HTR-8/SVneo (cell line): ENCODE data around the gene GGACT.

Source experiments
- DNase-seq: peaks from one replicate; pipeline ENCODE4 v3.0.0; 2011; ENCODE audit warnings: low spot score, mixed read lengths; ENCODE audit not compliant: insufficient read length
- FAIRE-seq: peaks from 2 replicates; lab custom pipeline; 2011; peaks lifted over from hg19 to GRCh38; lab: Jason Lieb, UNC

GGACT gene

GRCh38 chr13:100518394-100519062 lies 70.1 kb downstream of the GGACT start:
- FAIRE-seq (no peak), DNase-seq (no peak)

GRCh38 chr13:100517728-100518127 lies 70.9 kb downstream of the GGACT start:
- DNase-seq = no peak
- no peak for FAIRE-seq

GRCh38 chr13:100517135-100517534 lies 71.5 kb downstream of the GGACT start:
- no peak for DNase-seq
- no peak for FAIRE-seq

GRCh38 chr13:100515410-100515800 lies 73.2 kb downstream of the GGACT start:
- no peak for FAIRE-seq
- DNase-seq = no peak

DNA sequence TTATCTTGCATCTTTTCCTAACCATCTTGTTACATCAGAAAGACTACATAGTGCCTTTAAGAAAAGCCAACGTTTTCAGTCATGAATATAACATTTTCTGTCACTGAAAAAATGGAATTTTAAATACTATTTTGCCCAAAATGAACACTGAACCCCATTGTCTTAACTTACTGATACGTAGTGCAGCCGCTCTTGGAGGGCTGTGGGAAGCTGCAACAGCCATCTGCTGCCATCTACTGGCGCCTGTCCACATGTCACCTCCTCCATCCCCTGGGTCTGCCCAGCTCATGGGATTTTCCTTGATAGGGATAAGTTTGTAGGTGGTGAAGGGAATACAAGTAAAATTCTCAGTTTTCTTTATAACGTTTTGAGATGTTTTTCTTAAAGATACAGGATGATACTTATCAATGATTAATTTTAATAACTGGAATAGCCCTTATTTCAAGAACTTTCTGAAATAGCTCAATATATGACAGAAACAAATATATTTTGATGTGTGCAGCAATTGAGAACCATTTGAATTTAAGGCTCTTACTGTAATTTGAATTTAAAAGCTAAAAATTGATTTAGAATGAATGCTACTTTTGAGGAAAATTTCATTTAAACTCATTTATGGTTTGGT lies 73.7 kb downstream of the GGACT start:
- FAIRE-seq (no peak), DNase-seq (peak; percentile 73)

GRCh38 chr13:100513987-100514670 lies 74.5 kb downstream of the GGACT start:
- FAIRE-seq (no peak), DNase-seq (no peak)

DNA sequence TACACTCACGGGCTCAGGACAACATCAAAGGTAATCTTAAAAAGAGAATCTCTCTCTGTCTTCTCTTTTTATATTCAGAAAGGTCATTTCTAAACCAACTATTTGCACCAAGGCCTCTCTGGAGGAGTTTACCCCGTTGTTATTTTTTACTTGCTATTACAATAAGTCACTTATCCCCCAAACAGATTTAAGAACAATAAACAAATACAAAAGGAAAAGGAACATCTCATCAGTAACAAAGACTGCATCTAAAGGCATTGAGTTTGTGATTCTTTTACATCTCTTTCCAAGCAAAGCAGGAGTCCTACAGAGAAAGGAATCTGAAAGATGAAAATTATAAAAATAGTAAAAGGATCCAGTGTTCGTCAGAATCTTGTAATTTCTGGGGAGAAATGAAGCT lies 75.4 kb downstream of the GGACT start:
- no peak for FAIRE-seq
- no peak for DNase-seq

DNA sequence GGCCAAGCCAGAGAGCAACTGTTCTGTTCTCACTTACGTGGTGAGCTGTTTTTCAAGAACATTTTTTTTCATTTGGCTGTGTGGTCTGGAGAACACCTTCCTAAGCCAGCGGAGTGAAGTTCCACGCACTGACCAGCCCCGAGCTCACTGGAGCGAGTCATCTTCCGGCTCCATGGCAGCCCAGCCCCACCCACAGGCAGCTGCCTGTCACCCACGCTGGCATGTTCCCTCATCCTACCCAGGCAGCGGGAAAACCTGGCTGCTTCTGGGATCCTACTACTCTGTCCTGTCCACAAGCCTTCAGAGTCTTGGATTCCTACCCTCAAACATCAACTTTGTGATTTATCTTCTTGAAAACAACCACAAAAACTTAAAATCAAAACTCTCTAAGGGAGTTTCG lies 76.2 kb downstream of the GGACT start:
- peak; percentile 4 for DNase-seq
- FAIRE-seq = no peak

DNA sequence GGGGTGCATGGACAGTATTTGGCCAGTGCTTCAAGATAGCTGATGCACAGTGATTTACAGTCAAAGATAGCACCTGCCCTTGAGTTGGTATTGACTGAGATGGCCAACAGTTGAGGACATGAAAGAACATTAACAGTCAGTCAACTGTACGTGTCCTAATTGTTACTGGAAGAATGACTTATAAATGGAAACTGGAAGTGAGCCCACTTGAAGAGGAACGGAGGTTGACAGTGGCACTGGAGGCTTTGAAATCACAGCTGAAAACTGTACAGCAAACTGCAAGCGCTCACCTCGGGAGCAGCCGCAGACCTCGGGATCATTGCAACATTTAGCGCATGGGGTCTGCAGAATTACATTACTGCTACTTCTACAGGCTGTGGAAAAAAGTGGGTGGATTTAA lies 77.1 kb downstream of the GGACT start:
- DNase-seq (no peak), FAIRE-seq (no peak)

- DNase-seq (no peak), FAIRE-seq (no peak)
These were observed 78.2 kb downstream of the GGACT start for GRCh38 chr13:100510208-100510957.

DNA sequence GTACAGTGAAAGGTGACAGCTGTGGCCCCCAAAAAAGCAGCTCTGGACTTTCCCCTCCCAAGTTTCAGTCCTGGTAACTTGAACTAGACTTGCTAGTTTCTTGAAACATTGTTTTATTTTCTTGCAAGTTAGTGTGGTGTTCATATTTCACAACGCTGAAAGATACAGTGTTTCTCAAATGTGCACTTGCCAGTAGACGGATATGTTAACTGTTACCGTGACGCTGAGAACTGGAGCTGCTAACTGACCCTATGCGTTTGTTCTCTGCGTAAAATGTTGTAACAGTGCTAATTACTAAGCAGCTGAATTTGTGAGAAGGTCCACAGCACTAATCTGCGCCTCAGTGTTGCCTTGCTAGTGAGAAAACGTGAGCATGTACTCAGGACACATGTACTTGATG lies 79.6 kb downstream of the GGACT start:
- FAIRE-seq = no peak
- no peak for DNase-seq

DNA sequence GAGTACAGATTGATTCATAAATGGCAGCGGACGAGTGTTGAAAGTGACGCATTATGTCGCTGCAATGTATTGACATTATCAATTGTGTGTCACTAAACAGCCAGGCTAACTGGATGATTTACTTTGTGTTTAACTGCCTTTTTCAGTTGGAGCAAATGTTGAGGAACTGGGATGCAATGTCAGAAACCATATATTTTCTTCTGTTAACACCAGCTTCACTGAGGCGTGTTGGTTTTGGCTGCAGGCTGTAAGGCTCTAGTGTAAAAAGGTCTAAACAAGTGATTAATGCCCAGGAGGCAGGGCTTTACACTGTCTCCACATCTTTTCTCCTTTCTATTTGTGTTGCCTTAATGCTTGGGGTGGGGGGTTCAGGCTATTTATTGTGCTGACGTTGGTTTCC lies 80.1 kb downstream of the GGACT start:
- DNase-seq (no peak), FAIRE-seq (no peak)

GRCh38 chr13:100506600-100507422 lies 81.8 kb downstream of the GGACT start:
- FAIRE-seq (no peak), DNase-seq (no peak)

DNA sequence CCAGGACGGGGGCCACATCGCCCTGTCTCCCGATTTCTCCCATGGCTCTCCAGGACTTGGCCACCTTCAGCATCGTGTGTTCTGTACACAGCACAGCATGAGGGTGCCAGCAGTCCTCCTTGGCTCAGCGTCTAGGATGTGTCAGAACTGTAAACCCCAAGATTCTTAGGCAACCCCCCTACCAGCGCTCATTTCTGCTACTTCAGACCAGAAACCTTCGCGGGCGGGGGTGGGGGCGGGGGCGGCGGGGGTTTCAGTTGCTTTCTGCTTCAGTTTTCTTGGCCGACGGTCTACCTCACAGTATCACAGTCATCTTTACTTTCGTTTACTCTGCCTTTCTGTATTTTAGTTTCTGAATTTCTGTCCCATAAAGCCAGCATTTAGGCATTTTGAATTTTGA lies 82.4 kb downstream of the GGACT start:
- no peak for FAIRE-seq
- DNase-seq = no peak

- no peak for FAIRE-seq
- no peak for DNase-seq
These were observed 85.0 kb downstream of the GGACT start for GRCh38 chr13:100503622-100504021.

GRCh38 chr13:100502446-100502845 lies 86.1 kb downstream of the GGACT start:
- DNase-seq (no peak), FAIRE-seq (no peak)

DNA sequence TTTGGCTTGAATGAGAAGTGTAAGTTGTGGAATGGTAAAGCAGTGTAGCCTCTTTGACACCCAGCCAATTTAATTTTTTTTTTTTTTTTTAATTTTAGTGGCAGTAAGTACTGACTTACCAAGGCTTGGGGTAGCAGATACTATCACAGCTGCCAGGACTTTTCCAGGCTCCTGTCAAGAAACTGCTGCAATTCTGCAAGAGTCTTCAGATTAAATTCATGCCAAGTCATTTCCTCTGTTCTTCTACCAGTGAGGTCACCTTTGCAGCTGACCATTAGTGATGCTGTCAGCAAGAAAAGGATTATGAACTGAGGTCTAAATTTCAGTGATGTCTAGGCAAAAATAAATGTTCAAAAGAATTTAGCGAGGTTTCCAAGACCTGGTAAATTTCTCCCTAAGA lies 91.2 kb downstream of the GGACT start:
- no peak for DNase-seq
- no peak for FAIRE-seq

GRCh38 chr13:100495455-100495854 lies 93.1 kb downstream of the GGACT start:
- FAIRE-seq (no peak), DNase-seq (no peak)

DNA sequence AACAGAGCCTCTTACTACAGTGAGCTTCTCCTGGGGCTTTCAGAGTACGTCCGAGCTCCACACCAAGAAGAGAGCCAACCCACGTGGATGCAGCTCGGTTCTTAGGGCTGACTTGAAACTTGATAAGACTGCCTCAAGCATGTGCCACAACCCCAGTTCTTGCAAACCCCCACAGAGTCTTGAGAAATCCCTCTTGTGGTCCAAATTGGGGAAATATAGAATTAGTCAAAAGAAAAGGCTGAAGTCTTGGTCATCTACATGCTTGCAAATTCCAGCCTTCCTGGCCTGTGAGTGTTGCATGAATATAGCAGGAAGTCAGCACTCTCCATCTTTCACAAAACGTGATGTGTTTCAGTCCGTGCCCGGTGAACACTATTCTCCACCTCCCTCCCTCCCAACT lies 95.2 kb downstream of the GGACT start:
- FAIRE-seq = no peak
- DNase-seq = no peak

- DNase-seq (no peak), FAIRE-seq (no peak)
These were observed 97.3 kb downstream of the GGACT start for GRCh38 chr13:100491164-100491842.
